Nephron (organoid): ENCODE results near the gene TPCN2.

Experiments
- H3K27ac Mint-ChIP-seq, 3 experiments: 2 replicates each; pipeline ENCODE4 v1.8.0; 2020; ENCODE audit warnings: mixed read lengths in 3 of 3, mild to moderate bottlenecking in 2 of 3, moderate library complexity in 1 of 3
- H3K27me3 Mint-ChIP-seq: 2 replicates; pipeline ENCODE4 v1.8.0; 2021; ENCODE audit warnings: low read depth, mild to moderate bottlenecking, moderate library complexity, mixed read lengths
- H3K36me3 Mint-ChIP-seq: 2 replicates; pipeline ENCODE4 v1.8.0; 2020; ENCODE audit warnings: low read depth, mixed read lengths
- H3K4me1 Mint-ChIP-seq: 2 replicates; pipeline ENCODE4 v1.8.0; 2020; ENCODE audit warnings: mixed read lengths
- H3K4me3 Mint-ChIP-seq, 3 experiments: 2 replicates each; pipeline ENCODE4 v1.8.0; 2020; ENCODE audit warnings: mild to moderate bottlenecking in 3 of 3, mixed read lengths in 3 of 3, moderate library complexity in 2 of 3
- H3K9me3 Mint-ChIP-seq: 2 replicates; pipeline ENCODE4 v1.8.0; 2020; ENCODE audit warnings: mixed read lengths
- CTCF ChIP-seq, 3 experiments: fragments of 200-600 bp; sonication (generic); IDR thresholded peaks; one replicate each; pipeline ENCODE4 v1.5.0; 2021; ENCODE audit warnings: antibody characterized with exemption in 3 of 3; ENCODE audit not compliant: unreplicated experiment in 3 of 3

Gene TPCN2

GRCh38 chr11:69155302-69156234 is 106.8 kb downstream of the TPCN2 start, which contains the start of gene SMIM38:
Gene SMIM38 (plus strand): TSS chr11:69155935. CDS start chr11:69157847, 1,912 bp downstream.
- peak within 1 kb of the TSS in 2 of 3 experiments; percentile 33 to 72 for H3K4me3 Mint-ChIP-seq
- H3K27ac Mint-ChIP-seq, result peak within 1 kb of the TSS; percentile 87 to 100 (median 98)
- TF ChIP-seq CTCF (IDR thresholded peaks at IDR 0.05; ENCODE audit: unreplicated experiment in 3 of 3), result no peak
- H3K4me1 Mint-ChIP-seq, result peaks cover 29% of the 10 kb centered on the region
- H3K27me3 Mint-ChIP-seq, result peaks cover 29% of the 10 kb centered on the region
- H3K36me3 Mint-ChIP-seq, result peaks cover 3% of the 10 kb centered on the region
- peaks cover under 1% of the 10 kb centered on the region for H3K9me3 Mint-ChIP-seq

GRCh38 chr11:69156235-69156639 is 107.5 kb downstream of the TPCN2 start:
- peaks cover 3% of the 10 kb centered on the region for H3K36me3 Mint-ChIP-seq
- H3K4me3 Mint-ChIP-seq, result peak overlapping the region in 2 of 3 experiments; percentile 33 to 72
- peak overlapping the region; percentile 87 to 100 (median 98) for H3K27ac Mint-ChIP-seq
- H3K4me1 Mint-ChIP-seq, result peaks cover 29% of the 10 kb centered on the region
- TF ChIP-seq CTCF (IDR thresholded peaks at IDR 0.05; ENCODE audit: unreplicated experiment in 3 of 3), result no peak
- peaks cover 22% of the 10 kb centered on the region for H3K27me3 Mint-ChIP-seq
- no peaks in the 10 kb centered on the region for H3K9me3 Mint-ChIP-seq

GRCh38 chr11:69156673-69157155 is 108.0 kb downstream of the TPCN2 start:
- Mint-ChIP-seq H3K27ac (peak overlapping the region; percentile 87 to 100 (median 98)), H3K27me3 (peaks cover 21% of the 10 kb centered on the region), H3K4me3 (peak overlapping the region in 1 of 3 experiments; percentile 72), H3K9me3 (peaks cover 4% of the 10 kb centered on the region), H3K4me1 (peaks cover 29% of the 10 kb centered on the region), H3K36me3 (peaks cover 8% of the 10 kb centered on the region)
- TF ChIP-seq CTCF (IDR thresholded peaks at IDR 0.05; ENCODE audit: unreplicated experiment in 3 of 3), result no peak

GRCh38 chr11:69157156-69157821 is 108.6 kb downstream of the TPCN2 start:
- Mint-ChIP-seq H3K4me3 (no peak overlapping the region), H3K4me1 (peaks cover 24% of the 10 kb centered on the region), H3K27me3 (peaks cover 16% of the 10 kb centered on the region), H3K9me3 (peaks cover 9% of the 10 kb centered on the region), H3K36me3 (peaks cover 9% of the 10 kb centered on the region), H3K27ac (peak overlapping the region in 2 of 3 experiments; percentile 73 to 100)
- no peak for TF ChIP-seq CTCF (IDR thresholded peaks at IDR 0.05; ENCODE audit: unreplicated experiment in 3 of 3)

GRCh38 chr11:69157822-69158231 is 109.1 kb downstream of the TPCN2 start:
- no peak overlapping the region for H3K4me3 Mint-ChIP-seq
- peaks cover 12% of the 10 kb centered on the region for H3K27me3 Mint-ChIP-seq
- H3K4me1 Mint-ChIP-seq, result peaks cover 20% of the 10 kb centered on the region
- no peak for TF ChIP-seq CTCF (IDR thresholded peaks at IDR 0.05; ENCODE audit: unreplicated experiment in 3 of 3)
- peaks cover 9% of the 10 kb centered on the region for H3K36me3 Mint-ChIP-seq
- H3K27ac Mint-ChIP-seq, result no peak overlapping the region
- H3K9me3 Mint-ChIP-seq, result peaks cover 14% of the 10 kb centered on the region
